IMR-90 (cell line): ENCODE results near the gene BARX1. TPM values are rescaled to one million over a fixed set of nuclear protein-coding genes. Genes with fewer than 3 reads are reported as not detected.

Source experiments
- ATAC-seq: fragments of 200-7000 bp; cut with Tn5 transposase; 2 replicates; pipeline ENCODE4 v1.9.1; 2020; ENCODE audit warnings: low read depth, mild to moderate bottlenecking, moderate library complexity
- BruUV-seq: library from RNA; stranded (reverse); fragments of 400-500 nt; replicated peaks from 2 replicates; lab custom pipeline; 2021; lab: Mats Ljungman, UMichigan
- CTCF ChIA-PET: fragments of 300-600 bp; formaldehyde crosslinking; extraction: SDS; loops from one replicate; lab custom pipeline; 2021; ENCODE audit warnings: antibody characterized with exemption; lab: Yijun Ruan, JAX
- POLR2A ChIA-PET: fragments of 300-600 bp; sonication (Branson Sonifier 250); formaldehyde crosslinking; loops from one replicate; lab custom pipeline; 2022; ENCODE audit warnings: antibody characterized with exemption; ENCODE audit not compliant: unreplicated experiment; lab: Charles Lee
- DNase-seq: peaks from one replicate; pipeline ENCODE4 v3.0.0; 2013
- H2AFZ ChIP-seq: replicated peaks from 2 replicates; pipeline ENCODE3; 2013; ENCODE audit warnings: low read length, mild to moderate bottlenecking; ENCODE audit not compliant: poor library complexity
- H2AK5ac ChIP-seq: 2 replicates; pipeline ENCODE4 v1.6.1; 2013; ENCODE audit warnings: low read depth, low read length, inconsistent platforms
- H2AK9ac ChIP-seq: replicated peaks from 2 replicates; pipeline ENCODE3; 2013; ENCODE audit warnings: mild to moderate bottlenecking, low read depth, low read length, moderate library complexity; ENCODE audit not compliant: poor library complexity
- H2BK120ac ChIP-seq: 2 replicates; pipeline ENCODE4 v1.6.1; 2013; ENCODE audit warnings: low read depth, low read length, inconsistent platforms
- H2BK15ac ChIP-seq: 3 replicates; pipeline ENCODE4 v1.6.1; 2013; ENCODE audit warnings: low read depth, low read length, inconsistent platforms
- H2BK20ac ChIP-seq: 2 replicates; pipeline ENCODE4 v1.6.1; 2013; ENCODE audit warnings: low read depth, mild to moderate bottlenecking, inconsistent platforms, low read length, moderate library complexity
- H2BK5ac ChIP-seq: 2 replicates; pipeline ENCODE4 v1.6.1; 2013; ENCODE audit warnings: mild to moderate bottlenecking, low read depth, low read length, inconsistent platforms; ENCODE audit not compliant: poor library complexity, severe bottlenecking
- H3K14ac ChIP-seq: replicated peaks from 2 replicates; pipeline ENCODE4 v1.6.1; 2013; ENCODE audit warnings: low read depth, low read length, inconsistent platforms
- H3K18ac ChIP-seq: 2 replicates; pipeline ENCODE4 v1.6.1; 2013; ENCODE audit warnings: low read depth, low read length, control low read depth
- H3K23ac ChIP-seq: 2 replicates; pipeline ENCODE4 v1.6.1; 2013; ENCODE audit warnings: low read depth, low read length, inconsistent platforms
- H3K27ac ChIP-seq: 2 replicates; pipeline ENCODE4 v1.5.1; 2013; ENCODE audit warnings: mild to moderate bottlenecking, control low read depth, low read length; ENCODE audit not compliant: insufficient read depth
- H3K27me3 ChIP-seq: 2 replicates; pipeline ENCODE4 v1.6.1; 2013; ENCODE audit warnings: low read length; ENCODE audit not compliant: control insufficient read depth, insufficient read depth
- H3K36me3 ChIP-seq: 2 replicates; pipeline ENCODE4 v1.6.1; 2013; ENCODE audit warnings: low read length, mixed read lengths; ENCODE audit not compliant: control insufficient read depth, insufficient read depth
- H3K4ac ChIP-seq: 2 replicates; pipeline ENCODE4 v1.6.1; 2013; ENCODE audit warnings: low read depth, low read length, inconsistent platforms
- H3K4me1 ChIP-seq: 2 replicates; pipeline ENCODE4 v1.6.1; 2013; ENCODE audit warnings: low read length, mixed read lengths; ENCODE audit not compliant: control insufficient read depth, insufficient read depth
- H3K4me2 ChIP-seq: 2 replicates; pipeline ENCODE4 v1.6.1; 2013; ENCODE audit warnings: low read depth, mild to moderate bottlenecking, control low read depth, low read length, moderate library complexity
- H3K4me3 ChIP-seq: 2 replicates; pipeline ENCODE4 v1.5.1; 2013; ENCODE audit warnings: low read depth, mild to moderate bottlenecking, control low read depth, low read length, moderate library complexity; ENCODE audit not compliant: insufficient read depth
- H3K56ac ChIP-seq: 2 replicates; pipeline ENCODE4 v1.6.1; 2013; ENCODE audit warnings: low read length, inconsistent platforms; ENCODE audit not compliant: insufficient read depth; ENCODE audit errors: extremely low read depth
- H3K79me1 ChIP-seq, 2 experiments: 2 replicates each; pipeline ENCODE4 v1.6.1; 2013; ENCODE audit warnings: low read length in 2 of 2, inconsistent platforms in 1 of 2, low read depth in 1 of 2
- H3K9ac ChIP-seq: 2 replicates; pipeline ENCODE4 v1.6.1; 2013; ENCODE audit warnings: low read depth, low read length, control low read depth
- H3K9me1 ChIP-seq: 2 replicates; pipeline ENCODE4 v1.6.1; 2013; ENCODE audit warnings: low read length, inconsistent platforms; ENCODE audit not compliant: insufficient read depth
- H3K9me3 ChIP-seq: 2 replicates; pipeline ENCODE4 v1.6.1; 2013; ENCODE audit warnings: low read length; ENCODE audit not compliant: control insufficient read depth, insufficient read depth
- H4K20me1 ChIP-seq: 2 replicates; pipeline ENCODE4 v1.6.1; 2013; ENCODE audit warnings: low read length, inconsistent platforms; ENCODE audit not compliant: insufficient read depth
- H4K5ac ChIP-seq: 2 replicates; pipeline ENCODE4 v1.6.1; 2013; ENCODE audit warnings: mild to moderate bottlenecking, low read depth, low read length, control low read depth
- H4K8ac ChIP-seq, 2 experiments: 2 replicates each; pipeline ENCODE4 v1.6.1; 2013; ENCODE audit warnings: low read depth in 2 of 2, low read length in 2 of 2, control low read depth in 1 of 2, inconsistent platforms in 1 of 2
- H4K91ac ChIP-seq: 2 replicates; pipeline ENCODE4 v1.6.1; 2013; ENCODE audit warnings: low read depth, low read length, inconsistent platforms; ENCODE audit not compliant: insufficient read depth
- CHD1 ChIP-seq: IDR thresholded peaks from 2 replicates; pipeline ENCODE4 v1.6.1; 2012; ENCODE audit warnings: low read depth, low read length, improper control_type of control experiment
- FOS ChIP-seq: fragments of 150-350 bp; IDR thresholded peaks from 2 replicates; pipeline ENCODE4 v1.6.1; 2016; ENCODE audit warnings: low read depth, low read length
- MAFK ChIP-seq: IDR thresholded peaks from 2 replicates; pipeline ENCODE4 v1.6.1; 2012; ENCODE audit warnings: low read depth, low read length, improper control_type of control experiment
- MXI1 ChIP-seq: IDR thresholded peaks from 2 replicates; pipeline ENCODE4 v1.6.1; 2012; ENCODE audit warnings: low read depth, mild to moderate bottlenecking, low read length, moderate library complexity, borderline replicate concordance
- NFE2L2 ChIP-seq: fragments of 150-350 bp; IDR thresholded peaks from 2 replicates; pipeline ENCODE4 v1.6.1; 2016; ENCODE audit warnings: low read depth, mild to moderate bottlenecking, low read length
- POLR2A ChIP-seq: IDR thresholded peaks from 2 replicates; pipeline ENCODE4 v1.6.1; 2012; ENCODE audit warnings: mild to moderate bottlenecking, low read depth, low read length
- RAD21 ChIP-seq: IDR thresholded peaks from 2 replicates; pipeline ENCODE4 v1.6.1; 2012; ENCODE audit warnings: low read length, improper control_type of control experiment
- SMC3 ChIP-seq: fragments of 150-350 bp; IDR thresholded peaks from 2 replicates; pipeline ENCODE4 v1.6.1; 2016; ENCODE audit warnings: low read depth, mild to moderate bottlenecking, antibody characterized with exemption, low read length, moderate library complexity
- WGBS, 2 experiments: methylation state at CpG; one replicate each; pipeline versions ENCODE4 v1.1.5 to v1.1.7; 2013; ENCODE audit warnings: missing lambda C conversion rate in 2 of 2; ENCODE audit not compliant: insufficient read length in 1 of 2; ENCODE audit errors: extremely low coverage in 2 of 2; 5-methylcytosine and 5-hydroxymethylcytosine counted together
- dilution Hi-C: fragments of 300-500 bp; cut with HindIII; formaldehyde crosslinking; loops from one replicate; pipeline ENCODE4 v1.14.3; 2018; ENCODE audit warnings: low sequenced_read_pairs; ENCODE audit not compliant: unreplicated experiment
- in situ Hi-C: fragments of 300-500 bp; cut with MboI; formaldehyde crosslinking; loops from 3 replicates; pipeline ENCODE4 v1.14.3; 2019; ENCODE audit warnings: low sequenced_read_pairs, inconsistent platforms, mixed read lengths
- intact Hi-C: fragments of 100-400 bp; cut with micrococcal nuclease; formaldehyde crosslinking; loops from 2 replicates; pipeline ENCODE4 v1.10.0; 2022
- polyA plus RNA-seq, 3 experiments: library from polyadenylated mRNA; depleted of rRNA; stranded (reverse); fragments of >200 nt; gene quantifications; 2 replicates each; pipeline ENCODE4 v1.2.3, GENCODE V29; 2012; ENCODE audit warnings: low replicate concordance in 1 of 3
- total RNA-seq: library from RNA; depleted of rRNA; stranded (reverse); fragments of >200 nt; gene quantifications from 2 replicates; pipeline ENCODE4 v1.2.3, GENCODE V29; 2012
- TF ChIP-seq, protein P1 (sequence below): fragments of 150-350 bp; IDR thresholded peaks from 2 replicates; pipeline ENCODE4 v1.6.1; 2016; ENCODE audit warnings: low read depth, mild to moderate bottlenecking, low read length, moderate library complexity, borderline replicate concordance

The BARX1 gene
- total and polyA plus RNA-seq, 2 of the 4 experiments (the other 2 are of a cell fraction), result not detected

GRCh38 chr9:93947409-93948070, 7.6 kb downstream of the BARX1 start:
- in situ Hi-C loops (no loop called here), dilution Hi-C loops (no loop called here), intact Hi-C loops (no loop called here)
- BruUV-seq, result no TSS peak
- Histone ChIP-seq H2BK20ac (no peak overlapping the region), H2BK120ac (no peak overlapping the region), H3K9me3 (peaks cover 12% of the 10 kb centered on the region), H3K56ac (no peak overlapping the region), H4K5ac (no peak overlapping the region), H4K8ac (no peak overlapping the region), H4K91ac (no peak overlapping the region), H4K20me1 (no peaks in the 10 kb centered on the region), H3K27ac (no peak overlapping the region), H3K79me1 (no peaks in the 10 kb centered on the region), H3K4me3 (no peak overlapping the region), H3K4me1 (peaks cover 2% of the 10 kb centered on the region; the same call in 1 of the 2 replicates), H3K27me3 (peaks cover 95% of the 10 kb centered on the region), H3K36me3 (no peaks in the 10 kb centered on the region), H3K14ac (no peak overlapping the region), H2AK9ac (no peak overlapping the region), H2BK5ac (no peak overlapping the region), H2AK5ac (no peak overlapping the region), H2BK15ac (no peak overlapping the region), H3K4me2 (no peak overlapping the region), H3K18ac (no peak overlapping the region), H3K4ac (no peak overlapping the region), H3K23ac (no peak overlapping the region), H3K9me1 (no peaks in the 10 kb centered on the region), H2AFZ (no peak overlapping the region), H3K9ac (no peak overlapping the region)
- no peak for DNase-seq
- no peak for ATAC-seq
- 20% methylated on average over 1 of the region's 13 CpGs; no CpG with 5 or more reads in 1 of the 2 experiments for WGBS, 2 experiments
- ChIA-PET POLR2A (no interaction called here), CTCF (interaction anchor here (0.6 kb wide), 1 partner anchor 11 kb away, joined by 3 read pairs; no protein-coding TSS in a partner anchor)
- TF ChIP-seq MXI1, result no peak
- TF ChIP-seq SMC3, result no peak
- no peak for TF ChIP-seq POLR2A
- no peak for TF ChIP-seq RAD21
- no peak for TF ChIP-seq NFE2L2
- TF ChIP-seq CHD1, result no peak
- no peak for TF ChIP-seq FOS
- TF ChIP-seq, protein P1, sequence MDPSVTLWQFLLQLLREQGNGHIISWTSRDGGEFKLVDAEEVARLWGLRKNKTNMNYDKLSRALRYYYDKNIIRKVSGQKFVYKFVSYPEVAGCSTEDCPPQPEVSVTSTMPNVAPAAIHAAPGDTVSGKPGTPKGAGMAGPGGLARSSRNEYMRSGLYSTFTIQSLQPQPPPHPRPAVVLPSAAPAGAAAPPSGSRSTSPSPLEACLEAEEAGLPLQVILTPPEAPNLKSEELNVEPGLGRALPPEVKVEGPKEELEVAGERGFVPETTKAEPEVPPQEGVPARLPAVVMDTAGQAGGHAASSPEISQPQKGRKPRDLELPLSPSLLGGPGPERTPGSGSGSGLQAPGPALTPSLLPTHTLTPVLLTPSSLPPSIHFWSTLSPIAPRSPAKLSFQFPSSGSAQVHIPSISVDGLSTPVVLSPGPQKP, result no peak
- TF ChIP-seq MAFK, result no peak
